GM13977 (cell line): Measurements from ENCODE around the gene WARS2.

Experiments used
- DNase-seq: peaks from one replicate; pipeline ENCODE4 v3.0.0; 2012; ENCODE audit warnings: low spot score
- in situ Hi-C: fragments of 300-500 bp; cut with MboI; formaldehyde crosslinking; loops from one replicate; pipeline ENCODE4 v1.12.0; 2022; ENCODE audit warnings: low sequenced_read_pairs, low pct_unique_long_range_greater_than_20kb, mixed read lengths, inconsistent platforms; ENCODE audit not compliant: unreplicated experiment
- TF ChIP-seq, protein P1 (sequence below): IDR thresholded peaks from 2 replicates; pipeline ENCODE4 v1.5.1; 2012; ENCODE audit warnings: mild to moderate bottlenecking, control low read depth; ENCODE audit not compliant: insufficient read depth; ENCODE audit errors: extremely low read depth, missing control alignments

Gene WARS2

DNA sequence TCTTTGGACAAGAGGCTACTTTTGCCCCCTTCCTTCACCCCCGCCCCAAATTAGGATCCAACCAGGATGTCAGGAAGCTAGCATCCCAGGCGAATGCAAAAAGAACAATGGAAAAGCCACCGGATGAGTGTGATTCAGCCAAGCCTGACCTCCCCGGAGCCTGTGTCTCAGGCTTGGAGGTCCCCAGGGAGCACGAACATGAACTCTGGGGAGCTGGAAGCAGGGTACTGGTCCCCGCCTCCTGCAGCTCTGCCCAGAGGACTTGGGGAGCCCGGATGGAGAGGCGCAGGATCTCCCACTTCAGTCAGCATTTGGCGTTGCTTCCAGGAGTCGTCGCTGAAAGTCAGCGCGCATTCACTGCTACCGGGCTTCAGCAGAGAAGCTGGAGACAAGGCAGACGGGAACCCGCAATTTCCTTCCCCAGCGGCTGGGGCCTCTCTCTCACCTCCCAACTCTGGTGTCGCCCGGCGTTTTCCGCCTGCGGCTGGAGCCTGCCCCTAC is 150.5 kb downstream of the WARS2 start:
- in situ Hi-C loops: no loop called here
- DNase-seq: no peak
- TF ChIP-seq, protein P1, sequence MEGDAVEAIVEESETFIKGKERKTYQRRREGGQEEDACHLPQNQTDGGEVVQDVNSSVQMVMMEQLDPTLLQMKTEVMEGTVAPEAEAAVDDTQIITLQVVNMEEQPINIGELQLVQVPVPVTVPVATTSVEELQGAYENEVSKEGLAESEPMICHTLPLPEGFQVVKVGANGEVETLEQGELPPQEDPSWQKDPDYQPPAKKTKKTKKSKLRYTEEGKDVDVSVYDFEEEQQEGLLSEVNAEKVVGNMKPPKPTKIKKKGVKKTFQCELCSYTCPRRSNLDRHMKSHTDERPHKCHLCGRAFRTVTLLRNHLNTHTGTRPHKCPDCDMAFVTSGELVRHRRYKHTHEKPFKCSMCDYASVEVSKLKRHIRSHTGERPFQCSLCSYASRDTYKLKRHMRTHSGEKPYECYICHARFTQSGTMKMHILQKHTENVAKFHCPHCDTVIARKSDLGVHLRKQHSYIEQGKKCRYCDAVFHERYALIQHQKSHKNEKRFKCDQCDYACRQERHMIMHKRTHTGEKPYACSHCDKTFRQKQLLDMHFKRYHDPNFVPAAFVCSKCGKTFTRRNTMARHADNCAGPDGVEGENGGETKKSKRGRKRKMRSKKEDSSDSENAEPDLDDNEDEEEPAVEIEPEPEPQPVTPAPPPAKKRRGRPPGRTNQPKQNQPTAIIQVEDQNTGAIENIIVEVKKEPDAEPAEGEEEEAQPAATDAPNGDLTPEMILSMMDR: no peak

- TF ChIP-seq, protein P1: no peak
- DNase-seq: no peak
- in situ Hi-C loops: no loop called here
Observed at GRCh38 chr1:118989006-118989815, 151.2 kb downstream of the WARS2 start.

GRCh38 chr1:118988186-118989005 is 152.1 kb downstream of the WARS2 start, which contains the start of gene TBX15:
Gene TBX15 (minus strand): TSS chr1:118988343. CDS start chr1:118987795, 548 bp downstream.
- in situ Hi-C loops: no loop called here
- TF ChIP-seq, protein P1: no peak
- DNase-seq: peak; percentile 26

DNA sequence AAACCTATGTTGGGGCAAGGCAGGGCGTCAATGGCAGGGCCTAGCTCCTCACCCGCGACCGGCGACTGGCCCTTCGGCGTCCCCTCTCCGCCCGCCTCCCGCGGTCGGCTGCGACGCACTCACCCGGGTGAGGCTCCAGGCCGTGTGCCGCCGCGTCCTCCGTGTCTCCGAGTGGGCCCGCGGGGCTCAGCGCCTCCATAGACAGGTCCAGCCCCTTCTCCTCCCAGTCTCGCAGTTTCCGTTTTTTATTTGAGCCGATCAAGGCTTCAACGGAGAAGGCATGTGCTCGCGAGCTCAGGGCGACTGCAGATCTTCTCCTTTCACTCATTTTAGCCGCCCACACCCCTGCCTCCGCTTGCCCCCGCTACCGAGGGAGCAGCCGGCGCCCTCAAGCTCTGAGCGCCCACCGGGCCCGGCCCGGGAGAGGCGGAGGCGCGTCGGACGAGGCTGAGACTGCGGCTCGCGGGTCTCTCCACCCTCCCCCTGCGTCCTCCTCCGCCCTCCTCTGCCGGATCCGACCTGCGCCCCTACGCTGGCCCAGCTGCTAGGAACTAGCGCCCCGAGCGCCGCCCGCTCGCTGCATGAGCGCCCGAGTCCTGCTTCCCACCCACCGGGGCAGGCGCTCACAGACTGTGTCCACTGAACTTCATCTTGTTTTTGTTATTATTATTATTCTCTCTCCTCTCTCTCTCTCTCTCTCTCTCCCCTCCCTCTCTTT is 152.8 kb downstream of the WARS2 start:
- peak; percentile 39 for DNase-seq
- in situ Hi-C loops: no loop called here
- TF ChIP-seq, protein P1: no peak

GRCh38 chr1:118986555-118987467 is 153.6 kb downstream of the WARS2 start:
- TF ChIP-seq, protein P1: no peak
- in situ Hi-C loops: no loop called here
- DNase-seq: peak; percentile 31
